Femur (tissue), 1 donor: ENCODE data around the gene PKNOX2.

Source experiments
- DNase-seq: peaks from one replicate; pipeline ENCODE4 v3.0.0-alpha.2; 2017

PKNOX2 gene

DNA sequence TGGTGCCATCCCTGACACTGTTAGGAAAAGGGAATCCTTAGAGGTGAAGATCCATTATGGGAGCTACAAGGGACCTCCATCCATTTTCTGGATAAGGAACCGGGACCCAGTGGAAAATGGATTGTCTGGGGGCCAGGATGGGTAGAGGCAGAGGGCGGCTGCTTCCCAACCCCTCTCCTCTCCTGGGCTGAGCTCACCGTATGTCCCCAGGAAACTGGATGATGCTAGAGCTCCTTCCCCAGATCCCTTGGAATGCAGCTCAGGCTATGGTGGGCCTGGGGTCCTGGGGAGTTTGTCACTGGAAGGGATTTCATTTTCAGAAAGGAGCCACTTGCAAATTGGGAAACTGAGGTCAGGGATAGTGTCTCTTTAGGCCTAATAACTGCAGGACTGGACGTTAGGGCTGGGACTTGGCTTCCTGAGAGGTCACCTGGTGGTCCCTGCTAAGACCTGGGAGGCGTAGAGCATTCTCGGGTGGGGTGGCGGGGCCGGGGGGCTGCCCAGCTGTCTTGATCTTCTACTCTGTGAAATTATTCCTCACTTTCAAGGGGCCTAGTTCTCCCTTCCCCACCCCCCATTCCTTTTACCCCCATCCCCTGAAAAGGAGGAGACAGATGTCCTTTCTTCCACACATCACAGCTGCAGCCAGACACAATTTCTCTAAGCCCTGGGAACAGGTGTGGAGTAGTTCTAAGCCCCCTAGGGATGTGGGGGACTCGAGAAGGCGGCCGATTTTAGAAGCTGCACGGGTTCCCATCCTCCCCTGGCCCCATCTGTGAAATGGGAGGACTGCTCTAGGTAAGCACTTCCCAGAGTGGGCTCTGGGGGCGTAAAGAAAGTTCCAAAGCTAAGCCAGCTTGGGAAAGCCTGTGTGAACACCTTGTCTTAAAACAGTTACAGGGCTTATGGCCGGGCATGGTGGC is 99.8 kb downstream of the PKNOX2 start:
- DNase-seq, result no peak

DNA sequence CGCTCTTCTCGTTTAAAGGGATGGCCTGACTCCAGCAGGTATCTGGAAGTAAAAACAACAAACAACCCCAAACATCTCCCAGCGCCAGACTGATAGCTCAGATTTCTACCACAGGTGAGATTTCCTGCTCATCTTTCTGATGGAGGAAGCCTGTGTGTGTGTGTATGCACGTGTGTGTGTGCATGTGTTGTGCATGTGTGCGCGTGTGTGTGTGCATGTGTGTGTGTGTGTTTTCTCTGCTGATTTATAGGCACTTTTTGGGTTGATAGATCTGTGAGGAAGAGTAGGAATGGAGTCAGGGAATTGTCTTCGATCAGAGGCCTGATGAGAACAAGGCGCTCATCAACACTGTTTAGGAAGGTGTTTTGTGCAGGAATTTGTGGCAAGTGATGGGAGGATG is 103.0 kb downstream of the PKNOX2 start:
- no peak for DNase-seq

GRCh38 chr11:125268611-125269010 is 104.1 kb downstream of the PKNOX2 start:
- no peak for DNase-seq

DNA sequence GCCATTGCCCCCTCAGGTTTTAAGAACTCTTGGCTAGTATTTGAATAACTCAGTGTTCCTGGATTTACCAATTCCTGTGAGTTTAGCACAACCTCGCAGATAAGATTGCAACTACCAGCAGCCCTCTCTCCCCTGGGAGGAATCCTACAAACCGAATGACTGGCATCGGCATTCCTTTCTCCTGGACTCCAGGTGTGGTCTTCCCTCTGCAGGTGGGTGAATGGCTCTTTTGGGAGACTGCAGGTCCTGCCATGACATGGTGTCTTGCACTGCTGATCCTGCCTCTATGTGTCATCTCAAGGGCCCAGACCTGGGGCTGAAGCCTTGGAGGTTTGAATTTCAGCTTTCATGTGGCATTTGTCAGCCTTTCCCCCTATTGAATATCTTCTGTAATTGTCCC is 105.6 kb downstream of the PKNOX2 start:
- DNase-seq, result no peak

- no peak for DNase-seq
Observed at GRCh38 chr11:125270711-125271110, 106.2 kb downstream of the PKNOX2 start.

GRCh38 chr11:125271483-125272091 is 107.0 kb downstream of the PKNOX2 start:
- no peak for DNase-seq

GRCh38 chr11:125272092-125272491 is 107.5 kb downstream of the PKNOX2 start:
- no peak for DNase-seq

DNA sequence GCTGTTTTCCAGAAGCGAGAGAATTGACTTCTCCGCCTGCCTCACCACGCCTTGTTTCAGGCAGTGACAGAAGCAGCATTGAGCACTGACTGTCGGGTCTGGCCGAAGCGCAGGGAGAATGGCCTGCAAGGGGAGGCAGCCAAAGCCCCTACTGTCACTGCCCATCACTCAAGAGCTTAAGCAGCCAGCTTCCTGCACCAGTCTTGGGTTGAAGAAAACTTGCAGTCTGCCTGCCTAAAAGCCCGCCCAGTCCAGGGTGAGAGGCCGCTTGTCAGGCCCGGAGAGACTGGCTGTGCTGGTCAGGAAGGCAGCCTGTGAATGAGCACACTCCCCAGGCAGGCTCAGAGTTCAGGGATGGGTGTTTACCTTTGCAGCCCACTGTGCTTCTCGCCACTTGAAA is 108.3 kb downstream of the PKNOX2 start:
- no peak for DNase-seq

GRCh38 chr11:125273519-125274000 is 109.0 kb downstream of the PKNOX2 start:
- DNase-seq, result no peak

DNA sequence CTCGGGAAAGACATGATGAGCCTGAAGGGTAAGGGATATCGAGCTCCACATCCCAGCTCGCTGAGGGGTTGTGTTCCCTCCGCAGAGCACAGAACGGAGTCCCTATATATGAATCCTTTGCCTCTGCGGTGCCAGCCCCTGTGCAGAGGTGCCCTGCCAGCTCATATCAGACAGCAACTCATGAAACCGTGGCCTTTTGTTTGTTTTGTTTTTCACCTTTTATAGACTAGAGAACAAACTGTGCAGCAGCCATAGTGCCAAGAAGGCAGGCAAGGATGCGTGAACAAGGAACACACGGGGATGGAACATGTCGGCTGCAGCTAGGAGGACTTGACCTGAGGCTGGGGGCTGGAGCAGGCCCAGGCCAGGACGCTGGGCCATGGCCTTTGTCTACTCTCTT is 109.8 kb downstream of the PKNOX2 start:
- DNase-seq, result no peak

GRCh38 chr11:125274774-125275173 is 110.2 kb downstream of the PKNOX2 start:
- no peak for DNase-seq

DNA sequence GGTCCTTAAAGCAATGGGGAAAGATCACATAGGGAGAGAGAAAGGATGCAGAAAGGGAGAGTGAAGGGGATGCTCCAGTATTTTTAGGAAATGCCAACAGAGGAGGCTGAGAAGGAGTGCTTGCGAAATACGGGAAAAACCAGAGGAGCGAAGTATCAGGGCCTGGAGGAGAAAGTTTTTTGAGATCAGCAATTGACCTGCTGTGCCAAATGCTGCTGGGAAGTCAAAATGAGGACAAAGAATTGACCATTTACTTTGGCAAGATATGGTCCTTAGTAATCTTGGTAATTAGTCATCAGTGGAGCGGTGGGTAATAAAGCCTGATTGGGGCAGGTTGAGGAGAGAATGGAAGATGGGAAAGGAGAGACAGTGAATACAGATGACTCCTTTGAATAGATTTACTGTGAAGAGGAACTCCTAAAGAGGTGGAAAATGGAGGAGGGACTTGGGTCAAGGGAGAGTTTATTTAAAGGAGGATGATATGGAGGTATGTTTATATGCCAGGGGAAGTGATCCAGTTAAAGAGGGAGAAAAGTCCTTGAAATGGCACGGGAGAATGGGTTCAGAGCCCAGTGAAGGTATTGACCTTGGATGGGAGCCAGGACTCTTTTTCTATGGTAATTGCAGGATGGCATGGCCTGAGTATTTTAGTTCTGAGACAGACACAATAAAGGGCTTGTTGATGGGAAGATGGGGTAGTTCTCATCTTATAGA is 111.5 kb downstream of the PKNOX2 start:
- DNase-seq, result no peak

GRCh38 chr11:125276619-125276976 is 112.0 kb downstream of the PKNOX2 start:
- no peak for DNase-seq

DNA sequence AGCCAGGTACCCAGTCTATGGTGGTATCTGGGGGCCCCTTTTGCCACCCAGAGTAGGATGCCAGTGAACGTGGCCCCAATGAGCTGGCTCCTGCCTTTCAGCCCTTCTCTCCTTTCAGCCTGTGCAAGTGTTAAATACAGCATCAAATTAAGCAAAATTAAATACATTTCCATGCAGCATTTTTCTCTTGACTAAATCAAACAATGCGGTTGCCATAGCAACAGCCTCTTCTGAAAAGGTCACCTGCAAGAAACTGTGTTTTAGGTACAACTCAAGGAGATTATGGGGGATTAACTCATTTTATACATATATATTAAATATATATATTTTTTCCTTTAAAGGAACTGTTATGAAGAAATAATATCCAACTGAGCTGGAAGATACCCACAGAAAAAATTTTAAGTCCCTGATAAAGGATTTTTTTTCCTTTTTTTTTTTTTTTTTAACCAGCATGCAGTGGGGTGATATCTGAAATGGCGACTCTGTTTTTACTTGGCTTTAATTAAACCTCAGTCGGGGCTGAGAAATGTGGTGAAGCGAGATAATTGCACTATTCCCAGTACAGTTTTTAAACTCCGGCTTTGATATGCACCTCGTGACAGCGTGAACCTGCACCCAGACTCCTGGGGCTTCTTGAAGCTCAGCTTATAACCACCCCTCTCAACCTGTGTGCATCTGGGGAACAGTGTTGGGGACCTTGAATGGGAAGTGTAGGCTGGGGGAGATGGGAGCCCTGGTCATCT is 115.3 kb downstream of the PKNOX2 start:
- DNase-seq, result no peak

DNA sequence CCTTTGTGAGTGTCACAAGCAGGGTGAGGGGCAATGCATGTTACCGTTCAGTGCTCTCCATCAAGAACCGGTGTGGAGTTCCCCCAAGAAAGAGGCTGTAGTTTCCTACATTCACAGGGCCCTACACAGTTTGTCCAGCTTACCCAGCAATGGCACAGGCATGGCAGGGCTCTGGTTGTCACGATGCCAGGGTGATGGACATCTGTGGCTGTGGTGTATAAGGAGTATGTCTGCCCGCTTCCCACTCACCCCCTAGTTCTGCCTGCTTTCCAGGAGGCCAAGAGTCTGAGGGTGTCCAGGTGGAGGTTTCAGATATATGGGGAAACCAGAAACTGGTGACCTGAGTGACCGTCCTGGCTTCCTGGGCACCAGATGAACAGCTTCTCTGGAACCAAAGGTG is 116.1 kb downstream of the PKNOX2 start:
- DNase-seq, result no peak

DNA sequence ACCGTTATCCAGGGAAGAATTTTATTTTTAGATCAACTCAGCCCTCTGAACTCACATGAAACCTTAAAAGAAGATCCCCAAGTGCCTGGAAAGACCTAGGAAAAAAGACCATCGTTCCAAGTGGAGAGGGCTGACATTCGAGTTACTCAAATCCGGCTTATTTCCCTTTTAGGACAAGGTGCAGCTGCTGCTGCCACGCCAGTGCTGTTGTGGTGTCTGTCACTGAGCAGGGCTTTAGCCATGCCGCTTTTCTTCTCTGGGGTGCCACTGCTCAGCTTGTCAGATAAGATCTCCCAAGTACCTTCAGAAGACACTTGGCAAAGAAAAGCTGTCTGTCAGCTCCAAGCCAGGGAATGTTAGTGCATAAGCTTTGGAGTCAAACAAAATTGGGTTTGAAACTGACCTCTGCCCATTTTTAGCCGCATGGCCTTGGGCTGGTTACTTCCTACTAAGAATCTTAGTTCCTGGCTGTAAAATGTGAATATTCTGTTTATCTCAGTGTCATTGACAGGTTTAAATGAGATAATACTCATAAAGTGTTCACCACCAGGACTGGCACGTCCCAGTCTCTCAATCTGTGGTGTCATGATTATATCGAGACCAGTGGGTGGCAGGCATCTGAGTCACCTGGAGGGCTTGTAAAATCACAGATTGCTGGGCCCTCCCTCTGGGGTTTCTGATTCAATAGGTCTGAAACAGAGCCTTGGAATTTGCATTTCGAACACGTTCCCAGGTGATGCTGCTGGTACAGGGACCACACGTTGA is 117.5 kb downstream of the PKNOX2 start:
- no peak for DNase-seq

DNA sequence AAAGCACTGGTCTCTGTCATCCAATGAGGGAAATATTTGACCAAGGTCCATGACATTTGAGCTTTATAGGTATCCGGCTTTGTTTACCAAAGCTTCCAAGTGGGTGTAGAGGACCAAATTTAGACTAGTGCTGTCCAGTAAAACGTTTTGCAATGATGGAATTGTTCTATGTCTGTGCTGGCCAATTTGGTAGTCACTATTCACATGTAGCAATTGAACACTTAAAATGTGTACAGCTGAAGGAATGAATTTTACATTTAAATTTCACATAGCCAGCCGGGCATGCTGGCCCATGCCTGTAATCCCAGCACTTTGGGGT is 118.0 kb downstream of the PKNOX2 start:
- no peak for DNase-seq

DNA sequence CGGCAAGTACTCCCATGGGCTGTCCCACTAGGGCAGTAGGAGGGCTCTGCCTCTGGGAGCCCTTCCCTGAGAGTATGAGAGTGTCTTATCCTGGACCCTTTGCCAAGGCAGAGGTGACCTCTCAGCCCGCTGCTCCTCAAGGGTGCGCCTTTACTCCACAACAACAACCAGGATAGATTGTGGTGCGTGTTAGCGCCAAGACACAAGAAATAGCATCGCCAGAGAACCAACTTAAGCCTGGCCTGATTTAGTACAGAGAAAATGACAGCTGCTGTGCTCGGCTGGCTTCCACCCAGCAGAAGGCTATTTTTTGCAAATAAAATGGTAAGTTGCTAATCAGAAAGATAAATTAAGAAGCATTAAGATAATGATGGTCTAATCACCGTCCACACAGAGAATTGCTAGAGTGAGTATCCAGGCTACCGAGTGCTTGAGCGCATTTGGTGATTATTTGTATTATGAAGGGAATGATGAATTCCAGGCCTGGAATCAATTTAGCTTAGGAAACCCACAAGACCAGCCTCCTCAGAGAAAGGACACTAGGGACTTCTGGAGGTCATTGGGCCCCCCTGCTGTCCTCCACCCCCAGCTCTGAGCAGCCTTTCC is 119.8 kb downstream of the PKNOX2 start:
- DNase-seq, result no peak

DNA sequence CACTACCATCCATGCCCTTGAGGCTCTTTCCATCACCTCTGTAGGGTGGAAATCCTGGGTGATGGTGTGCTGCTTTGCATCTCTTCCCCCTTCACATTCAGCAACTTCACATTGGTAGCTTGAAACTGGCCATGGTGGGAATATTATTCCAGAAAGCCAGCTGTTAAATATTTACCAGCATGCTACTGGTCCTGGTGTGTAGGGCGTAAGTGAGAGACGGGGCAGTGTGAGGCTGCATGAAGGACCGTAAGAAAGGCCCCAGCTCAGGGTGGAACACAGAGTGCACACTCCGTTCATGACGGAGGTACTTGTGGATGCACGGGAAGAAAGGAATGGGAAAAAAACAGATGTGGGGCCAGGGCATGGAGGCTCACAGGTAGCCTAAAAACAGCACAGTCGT is 121.3 kb downstream of the PKNOX2 start:
- no peak for DNase-seq

- DNase-seq, result no peak
Observed at GRCh38 chr11:125286486-125286885, 121.9 kb downstream of the PKNOX2 start.

GRCh38 chr11:125287491-125288210 is 123.1 kb downstream of the PKNOX2 start:
- DNase-seq, result peak; percentile 93
